HG02938 (cell line): ENCODE data around the gene KLC3.
"Not testable (repeated sequence)": the region's sequence is repeated elsewhere in the genome, so short reads cannot be mapped to it uniquely, and the experiment has no call there.

Source experiments
- ATAC-seq: cut with Tn5 transposase; IDR thresholded peaks from one replicate; pipeline ENCODE4 v1.9.1; 2021; ENCODE audit warnings: mild to moderate bottlenecking, moderate library complexity; ENCODE audit not compliant: unreplicated experiment

KLC3 gene

GRCh38 chr19:45340232-45340898 is at the start of gene KLC3:
TSS of gene KLC3 (plus strand) at chr19:45340750. CDS start at chr19:45345542, 4,792 bp downstream.
- no peak for ATAC-seq

DNA sequence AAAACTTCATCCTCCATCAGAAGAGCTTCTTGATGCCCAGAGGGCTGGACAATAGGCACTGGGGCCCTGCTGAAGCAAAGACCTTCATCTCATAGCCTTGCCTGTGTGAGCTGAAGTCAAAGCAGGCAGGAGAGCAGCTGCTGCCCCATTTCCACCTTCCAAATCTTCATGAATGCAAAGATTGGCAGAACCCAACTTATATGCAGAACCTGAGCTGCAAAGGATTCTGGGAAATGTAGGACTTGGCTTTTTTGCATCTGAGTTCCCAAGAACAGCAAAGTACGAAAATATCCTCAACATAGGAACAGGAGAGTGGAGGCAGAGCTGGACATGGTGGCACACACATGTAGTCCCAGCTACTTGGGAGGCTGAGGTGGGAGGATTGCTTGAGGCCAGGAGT is 48.7 kb upstream of the KLC3 start:
- ATAC-seq = no peak

DNA sequence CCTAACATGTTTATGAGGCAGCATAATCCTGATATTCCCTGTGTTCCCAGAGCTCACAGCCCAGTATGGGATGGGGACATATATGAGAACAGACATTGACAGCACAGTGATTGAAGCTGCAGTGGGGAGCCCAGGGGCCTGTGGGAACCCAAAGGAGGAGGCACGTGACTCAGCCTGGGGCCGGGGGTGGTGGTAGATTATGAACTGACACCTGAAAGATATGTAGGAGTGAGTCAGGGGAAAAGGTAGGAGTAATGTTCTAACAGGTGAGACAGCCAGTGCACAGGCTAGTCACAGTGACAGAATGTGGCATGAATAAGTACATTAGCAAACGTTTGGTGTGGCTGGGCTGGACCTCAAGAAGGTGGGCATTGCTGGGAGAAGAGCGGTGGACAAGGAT is 46.9 kb upstream of the KLC3 start:
- no peak for ATAC-seq

GRCh38 chr19:45294291-45295029 is 46.1 kb upstream of the KLC3 start:
- ATAC-seq = no peak

DNA sequence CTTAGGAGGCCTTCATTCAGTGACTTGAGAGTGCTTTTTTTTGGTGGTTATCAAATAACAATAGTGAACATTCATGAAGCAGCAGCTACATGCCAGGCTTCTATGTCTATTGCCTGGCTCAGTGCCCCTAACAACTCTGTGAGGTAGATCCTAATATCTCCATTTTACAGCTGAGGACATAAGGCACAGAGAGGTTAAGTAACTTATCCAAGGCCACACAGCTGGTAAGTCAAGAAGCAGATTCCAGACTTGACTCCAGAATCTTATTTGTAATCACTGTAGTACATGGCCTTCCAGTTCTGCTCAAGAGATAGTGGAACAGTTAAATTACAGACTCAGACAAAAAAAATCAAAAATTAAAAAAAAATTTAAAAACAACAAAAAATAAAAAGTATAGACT is 44.7 kb upstream of the KLC3 start:
- ATAC-seq = no peak

- ATAC-seq = no peak
Measured at GRCh38 chr19:45296355-45296754, 44.2 kb upstream of the KLC3 start.

- ATAC-seq = no peak
Measured at GRCh38 chr19:45297674-45298073, 42.9 kb upstream of the KLC3 start.

DNA sequence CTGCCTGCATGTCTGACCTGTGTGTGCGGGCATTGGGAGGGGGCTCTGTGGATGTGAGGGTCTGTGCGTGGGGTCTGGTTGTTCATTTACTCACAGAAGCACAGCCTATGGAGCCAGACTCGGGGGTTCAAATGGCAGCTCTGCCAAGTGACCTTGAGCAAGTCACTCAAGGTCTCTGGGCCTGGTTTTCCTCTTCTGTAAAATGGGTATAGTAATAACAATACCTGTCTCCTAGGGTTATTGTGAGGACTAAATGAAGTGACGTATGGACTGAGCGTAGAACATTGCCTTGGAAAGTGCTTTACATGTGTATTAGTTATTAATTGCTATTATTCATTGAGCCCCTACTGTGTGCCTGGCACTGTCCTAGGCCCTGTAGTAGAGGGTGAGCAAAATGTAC is 42.3 kb upstream of the KLC3 start:
- no peak for ATAC-seq

DNA sequence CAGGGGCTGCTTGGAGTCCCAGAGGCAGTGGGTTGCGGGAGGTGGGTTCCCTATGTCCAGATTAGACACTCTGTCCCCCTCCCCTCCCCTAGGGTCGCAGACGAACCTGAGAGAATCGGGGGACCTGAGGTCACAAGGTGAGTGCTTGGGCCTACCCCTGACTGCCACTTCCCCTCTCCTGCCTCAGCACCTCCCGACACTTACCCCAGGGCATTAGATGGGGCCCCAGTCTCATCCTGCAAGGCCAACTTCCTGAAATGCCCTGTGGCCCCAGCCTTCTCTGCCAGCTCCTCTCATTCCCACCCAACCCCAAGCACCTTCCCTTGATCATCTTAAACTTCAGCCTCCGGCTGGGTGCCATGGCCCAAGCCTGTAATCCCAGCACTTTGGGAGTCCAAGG is 40.8 kb upstream of the KLC3 start:
- ATAC-seq = no peak

GRCh38 chr19:45302416-45302815 is 38.1 kb upstream of the KLC3 start:
- no peak for ATAC-seq

DNA sequence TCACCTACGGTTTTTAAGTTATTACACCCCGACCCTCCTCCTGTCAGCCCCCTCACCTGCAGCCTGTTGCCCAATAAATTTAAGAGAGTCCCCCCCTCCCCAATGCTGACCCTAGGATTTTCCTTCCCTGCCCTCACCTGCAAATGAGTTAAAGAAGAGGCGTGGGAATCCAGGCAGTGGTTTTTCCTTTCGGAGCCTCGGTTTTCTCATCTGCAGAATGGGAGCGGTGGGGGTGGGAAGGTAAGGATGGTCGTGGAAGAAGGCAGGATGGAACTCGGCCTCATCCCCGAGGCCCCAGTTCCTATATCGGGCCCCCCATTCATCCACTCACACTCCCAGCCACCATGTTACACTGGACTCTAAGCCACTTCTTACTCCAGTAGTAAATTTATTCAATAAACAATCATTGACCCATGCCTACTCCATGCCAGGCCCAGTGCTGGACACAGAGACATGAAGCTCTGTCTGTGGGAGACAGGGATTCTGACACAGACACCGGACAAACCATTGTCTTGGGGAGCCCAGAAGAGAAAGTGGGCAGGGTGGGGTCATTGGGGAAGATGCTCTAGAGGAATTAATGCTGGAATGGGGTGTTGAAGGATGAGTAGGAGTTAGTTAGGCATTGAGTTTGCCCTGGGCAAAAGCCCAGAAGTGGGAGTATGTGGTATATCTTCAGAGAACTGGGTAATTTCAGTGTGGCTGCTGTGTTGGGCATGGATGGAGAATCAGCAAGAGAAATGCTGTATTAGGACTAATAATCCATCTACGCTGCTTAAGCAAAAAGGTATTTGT is 37.1 kb upstream of the KLC3 start:
- no peak for ATAC-seq

- ATAC-seq = no peak
Measured at GRCh38 chr19:45304141-45304926, 36.2 kb upstream of the KLC3 start.

GRCh38 chr19:45305007-45305406 is 35.5 kb upstream of the KLC3 start:
- ATAC-seq = no peak

- ATAC-seq = no peak
Measured at GRCh38 chr19:45305421-45305820, 35.1 kb upstream of the KLC3 start.

- no peak for ATAC-seq
Measured at GRCh38 chr19:45306040-45306439, 34.5 kb upstream of the KLC3 start.

GRCh38 chr19:45306518-45307027 is 34.0 kb upstream of the KLC3 start:
- ATAC-seq = no peak

GRCh38 chr19:45307361-45307760 is 33.2 kb upstream of the KLC3 start:
- no peak for ATAC-seq

GRCh38 chr19:45309322-45309721 is 31.2 kb upstream of the KLC3 start:
- ATAC-seq = not testable (repeated sequence)

- ATAC-seq = no peak
Measured at GRCh38 chr19:45311621-45312020, 28.9 kb upstream of the KLC3 start.

DNA sequence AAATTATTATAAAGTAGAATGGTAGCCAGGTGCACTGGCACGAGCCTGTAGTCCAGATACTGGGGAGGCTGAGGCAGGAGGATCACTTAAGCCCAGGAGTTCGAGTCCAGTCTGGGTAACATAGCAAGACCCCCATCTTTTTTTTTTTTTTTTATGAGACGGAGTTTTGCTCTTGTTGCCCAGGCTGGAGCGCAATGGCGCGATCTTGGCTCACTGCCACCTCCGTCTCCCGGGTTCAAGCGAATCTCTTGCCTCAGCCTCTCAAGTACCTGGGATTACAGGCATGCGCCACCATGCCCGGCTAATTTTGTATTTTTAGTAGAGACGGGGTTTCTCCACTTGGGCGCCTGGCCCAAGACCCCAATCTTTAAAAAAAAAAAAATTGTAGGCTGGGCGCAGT is 28.3 kb upstream of the KLC3 start:
- ATAC-seq = not testable (repeated sequence)
